ENCODE data around the gene AKAP1.

GRCh38 chr17:57130708-57131461 lies 45.8 kb downstream of the AKAP1 start:
- TF ChIP-seq GATA2 (IDR thresholded peaks at IDR 0.05; ENCODE audit: low read depth, low read length) = no peak
- TF ChIP-seq GATA3 (IDR thresholded peaks at IDR 0.05; ENCODE audit: low read depth, low read length) = no peak
